ENCODE measurements around the gene C17orf50.

The C17orf50 gene

GRCh38 chr17:35760587-35760986 lies at the start of gene C17orf50:
C17orf50 (plus strand) TSS chr17:35760887; CDS start chr17:35760942, 55 bp downstream.
- peaks cover 21% of the 10 kb centered on the region for H3K4me1 ChIP-seq (ENCODE audit: control insufficient read depth, low read length)
- no peaks in the 10 kb centered on the region; the same call in 1 of the 2 replicates for H3K27me3 ChIP-seq (ENCODE audit: control insufficient read depth, low read length)
- no peak within 1 kb of the TSS for H3K4me2 ChIP-seq (ENCODE audit: low read length)
- H3K36me3 ChIP-seq (ENCODE audit: control insufficient read depth, low read length) = no peaks in the 10 kb centered on the region
- H3K27ac ChIP-seq (ENCODE audit: low read depth, low read length) = no peak within 1 kb of the TSS
- TF ChIP-seq EZH2phosphoT487 (IDR thresholded peaks at IDR 0.05; ENCODE audit: borderline replicate concordance, low read length) (no peak), CTCF (IDR thresholded peaks at IDR 0.05; ENCODE audit: low read depth, low read length, poor library complexity, severe bottlenecking) (no peak)
- H4K20me1 ChIP-seq (ENCODE audit: control insufficient read depth, insufficient read depth, low read depth, low read length) = no peaks in the 10 kb centered on the region
- no peaks in the 10 kb centered on the region for H3K79me2 ChIP-seq (ENCODE audit: control insufficient read depth, low read length)
- no peak within 1 kb of the TSS for H3K4me3 ChIP-seq (ENCODE audit: low read length)
- no peaks in the 10 kb centered on the region for H3F3A ChIP-seq (ENCODE audit: control insufficient read depth, insufficient read depth)
- no peaks in the 10 kb centered on the region for H3K9me3 ChIP-seq (ENCODE audit: control insufficient read depth, insufficient read depth, low read length)
- no peaks in the 10 kb centered on the region for H3K9me2 ChIP-seq (replicated peaks; ENCODE audit: control insufficient read depth, low read length)

- Histone ChIP-seq H3K36me3 (ENCODE audit: control insufficient read depth, low read length) (peaks cover 34% of the 10 kb centered on the region), H3K4me2 (ENCODE audit: low read length) (no peak overlapping the region)
Measured at GRCh38 chr17:35710950-35711349, 49.7 kb upstream of the C17orf50 start.

GRCh38 chr17:35713069-35713728 lies 47.5 kb upstream of the C17orf50 start:
- H3K79me2 ChIP-seq (ENCODE audit: control insufficient read depth, low read length) = no peaks in the 10 kb centered on the region
- no peaks in the 10 kb centered on the region for H3K9me3 ChIP-seq (ENCODE audit: control insufficient read depth, insufficient read depth, low read length)
- no peak overlapping the region for H3K4me2 ChIP-seq (ENCODE audit: low read length)
- H3K27me3 ChIP-seq (ENCODE audit: control insufficient read depth, low read length) = no peaks in the 10 kb centered on the region
- H3K4me3 ChIP-seq (ENCODE audit: low read length) = no peak overlapping the region
- H3K4me1 ChIP-seq (ENCODE audit: control insufficient read depth, low read length) = peaks cover 19% of the 10 kb centered on the region
- no peaks in the 10 kb centered on the region for H4K20me1 ChIP-seq (ENCODE audit: control insufficient read depth, insufficient read depth, low read depth, low read length)
- H3K9me2 ChIP-seq (replicated peaks; ENCODE audit: control insufficient read depth, low read length) = no peaks in the 10 kb centered on the region
- H3F3A ChIP-seq (ENCODE audit: control insufficient read depth, insufficient read depth) = 0 out of 2 replicates have a peak, but pooled peaks cover 4% of the 10 kb centered on the region
- TF ChIP-seq EZH2phosphoT487 (IDR thresholded peaks at IDR 0.05; ENCODE audit: borderline replicate concordance, low read length) = no peak
- no peak for TF ChIP-seq CTCF (IDR thresholded peaks at IDR 0.05; ENCODE audit: low read depth, low read length, poor library complexity, severe bottlenecking)
- no peak overlapping the region for H3K27ac ChIP-seq (ENCODE audit: low read depth, low read length)
- H3K36me3 ChIP-seq (ENCODE audit: control insufficient read depth, low read length) = peaks cover 47% of the 10 kb centered on the region

More at GRCh38 chr17:35710950-35711349, 49.7 kb upstream of the C17orf50 start:
- Histone ChIP-seq H3K9me3 (ENCODE audit: control insufficient read depth, insufficient read depth, low read length) (no peaks in the 10 kb centered on the region), H3K4me1 (ENCODE audit: control insufficient read depth, low read length) (peaks cover 27% of the 10 kb centered on the region), H3K27me3 (ENCODE audit: control insufficient read depth, low read length) (no peaks in the 10 kb centered on the region), H3K27ac (ENCODE audit: low read depth, low read length) (no peak overlapping the region), H3K9me2 (replicated peaks; ENCODE audit: control insufficient read depth, low read length) (no peaks in the 10 kb centered on the region), H3F3A (ENCODE audit: control insufficient read depth, insufficient read depth) (0 out of 2 replicates have a peak, but pooled peaks cover 4% of the 10 kb centered on the region), H3K4me3 (ENCODE audit: low read length) (no peak overlapping the region), H4K20me1 (ENCODE audit: control insufficient read depth, insufficient read depth, low read depth, low read length) (no peaks in the 10 kb centered on the region), H3K79me2 (ENCODE audit: control insufficient read depth, low read length) (no peaks in the 10 kb centered on the region)
- no peak for TF ChIP-seq EZH2phosphoT487 (IDR thresholded peaks at IDR 0.05; ENCODE audit: borderline replicate concordance, low read length)

- no peak overlapping the region for H3K4me3 ChIP-seq (ENCODE audit: low read length)
- H3K27me3 ChIP-seq (ENCODE audit: control insufficient read depth, low read length) = no peaks in the 10 kb centered on the region
- H3K9me3 ChIP-seq (ENCODE audit: control insufficient read depth, insufficient read depth, low read length) = no peaks in the 10 kb centered on the region
- H4K20me1 ChIP-seq (ENCODE audit: control insufficient read depth, insufficient read depth, low read depth, low read length) = no peaks in the 10 kb centered on the region
- H3K79me2 ChIP-seq (ENCODE audit: control insufficient read depth, low read length) = no peaks in the 10 kb centered on the region
- peaks cover 39% of the 10 kb centered on the region for H3K36me3 ChIP-seq (ENCODE audit: control insufficient read depth, low read length)
- TF ChIP-seq CTCF (IDR thresholded peaks at IDR 0.05; ENCODE audit: low read depth, low read length, poor library complexity, severe bottlenecking) = no peak
- TF ChIP-seq EZH2phosphoT487 (IDR thresholded peaks at IDR 0.05; ENCODE audit: borderline replicate concordance, low read length) = no peak
- H3K4me2 ChIP-seq (ENCODE audit: low read length) = no peak overlapping the region
- no peaks in the 10 kb centered on the region for H3F3A ChIP-seq (ENCODE audit: control insufficient read depth, insufficient read depth)
- no peak overlapping the region for H3K27ac ChIP-seq (ENCODE audit: low read depth, low read length)
- H3K9me2 ChIP-seq (replicated peaks; ENCODE audit: control insufficient read depth, low read length) = no peaks in the 10 kb centered on the region
- peaks cover 4% of the 10 kb centered on the region; the same call in 1 of the 2 replicates for H3K4me1 ChIP-seq (ENCODE audit: control insufficient read depth, low read length)
Measured at GRCh38 chr17:35714988-35715387, 45.7 kb upstream of the C17orf50 start.

All from DOHH2 (cell line).